ENCODE results near the gene IER5L. TPM values are rescaled to one million over a fixed set of nuclear protein-coding genes. Genes with fewer than 3 reads are reported as not detected.
"Not testable (repeated sequence)": the region's sequence is repeated elsewhere in the genome, so short reads cannot be mapped to it uniquely, and the experiment has no call there.

IER5L gene
- total RNA-seq, 4 donors from 2014 or later: 4.3 to 8.2 (median 6.2) TPM

- peaks cover 10% of the 10 kb centered on the region for H3K4me1 ChIP-seq
- WGBS: 29% methylated on average over 6 of the region's 13 CpGs
- TF ChIP-seq CTCF (IDR thresholded peaks at IDR 0.05) (peak; percentile 96 to 98), EP300 (IDR thresholded peaks at IDR 0.05) (no peak)
- H3K4me3 ChIP-seq: no peak overlapping the region
- DNase-seq (ENCODE audit: low spot score in 2 of 2): peak; percentile 88 to 92
- H3K27me3 ChIP-seq: no peaks in the 10 kb centered on the region
- H3K9me3 ChIP-seq: no peaks in the 10 kb centered on the region
- H3K36me3 ChIP-seq: peaks cover 56% of the 10 kb centered on the region
- no peak overlapping the region for H3K27ac ChIP-seq
Measured at GRCh38 chr9:129131300-129132145, 46.5 kb downstream of the IER5L start.

- TF ChIP-seq POLR2AphosphoS5 (IDR thresholded peaks at IDR 0.05): no peak
- no peak for TF ChIP-seq EP300 (IDR thresholded peaks at IDR 0.05)
- TF ChIP-seq POLR2A (IDR thresholded peaks at IDR 0.05): no peak
- no peak for TF ChIP-seq CTCF (IDR thresholded peaks at IDR 0.05)
- Histone ChIP-seq H3K9me3 (no peaks in the 10 kb centered on the region), H3K27ac (no peak overlapping the region), H3K4me1 (peaks cover 10% of the 10 kb centered on the region), H3K27me3 (no peaks in the 10 kb centered on the region), H3K36me3 (peaks cover 52% of the 10 kb centered on the region), H3K4me3 (no peak overlapping the region)
- no peak for DNase-seq (ENCODE audit: low spot score in 2 of 2)
- WGBS: 76% methylated on average over 3 of the region's 3 CpGs
Measured at GRCh38 chr9:129130791-129131190, 47.3 kb downstream of the IER5L start.

- DNase-seq (ENCODE audit: low spot score in 2 of 2); H3K4me1 ChIP-seq; H3K9me3 ChIP-seq; H3K27me3 ChIP-seq; H3K4me3 ChIP-seq; H3K27ac ChIP-seq: not testable (repeated sequence)
- WGBS: 88% methylated on average over 7 of the region's 7 CpGs
- H3K36me3 ChIP-seq: peaks cover 50% of the 10 kb centered on the region
Measured at GRCh38 chr9:129130271-129130670, 47.8 kb downstream of the IER5L start.

GRCh38 chr9:129128689-129129088, 49.4 kb downstream of the IER5L start:
- whole genome bisulfite sequencing: 79% methylated on average over 5 of the region's 5 CpGs
- no peak overlapping the region for H3K4me3 ChIP-seq
- H3K36me3 ChIP-seq: peaks cover 46% of the 10 kb centered on the region
- no peak overlapping the region for H3K27ac ChIP-seq
- TF ChIP-seq POLR2A (IDR thresholded peaks at IDR 0.05) (no peak), EP300 (IDR thresholded peaks at IDR 0.05) (no peak), CTCF (IDR thresholded peaks at IDR 0.05) (no peak), POLR2AphosphoS5 (IDR thresholded peaks at IDR 0.05) (no peak)
- H3K27me3 ChIP-seq: no peaks in the 10 kb centered on the region
- no peaks in the 10 kb centered on the region for H3K9me3 ChIP-seq
- DNase-seq (ENCODE audit: low spot score in 2 of 2): no peak
- H3K4me1 ChIP-seq: peaks cover 10% of the 10 kb centered on the region

GRCh38 chr9:129126749-129127618, 51.1 kb downstream of the IER5L start:
- no peak for DNase-seq (ENCODE audit: low spot score in 2 of 2)
- Histone ChIP-seq H3K9me3 (no peaks in the 10 kb centered on the region), H3K4me3 (no peak overlapping the region), H3K27me3 (no peaks in the 10 kb centered on the region), H3K4me1 (peaks cover 9% of the 10 kb centered on the region), H3K27ac (peak overlapping the region; percentile 20), H3K36me3 (peaks cover 45% of the 10 kb centered on the region)
- TF ChIP-seq CTCF (IDR thresholded peaks at IDR 0.05) (no peak), EP300 (IDR thresholded peaks at IDR 0.05) (no peak), POLR2AphosphoS5 (IDR thresholded peaks at IDR 0.05) (no peak), POLR2A (IDR thresholded peaks at IDR 0.05) (no peak)
- WGBS: 81% methylated on average over 9 of the region's 10 CpGs

Other genes starting within 250 kb of the IER5L start
- gene DOLK, start 230.7 kb downstream of the IER5L start, total RNA-seq: 10 to 100 TPM in 3 of 4 donors, 1 to 10 TPM in 1; 5.2 to 12.7 (median 10.8) TPM
- gene NUP188, start 230.6 kb downstream of the IER5L start, total RNA-seq: 100 to 1,000 TPM in 1 of 4 donors, 10 to 100 TPM in 3; 53.6 to 104 (median 60.6) TPM
- gene SH3GLB2, start 149.9 kb downstream of the IER5L start, total RNA-seq: 100 to 1,000 TPM; 193 to 331 (median 258) TPM
- gene MIGA2, start 141.6 kb downstream of the IER5L start, total RNA-seq: 10 to 100 TPM; 28.3 to 44.3 (median 39.7) TPM
- gene DOLPP1, start 97.2 kb downstream of the IER5L start, total RNA-seq: 10 to 100 TPM in 1 of 4 donors, 1 to 10 TPM in 3; 7.8 to 11.1 (median 9.8) TPM
- gene CRAT, start 67.5 kb downstream of the IER5L start, total RNA-seq: 100 to 1,000 TPM in 1 of 4 donors, 10 to 100 TPM in 3; 27.4 to 156 (median 42.8) TPM
- 100 to 1,000 TPM in 1 of 4 donors, 10 to 100 TPM in 3; 59.1 to 108 (median 83.8) TPM for gene PTPA, start 66.8 kb downstream of the IER5L start, total RNA-seq